HCT116 (cell line): ENCODE measurements around the gene DNAJC25. TPM values are rescaled to one million over a fixed set of nuclear protein-coding genes. Genes with fewer than 3 reads are reported as not detected.

Experiments used
- ATAC-seq: fragments of 200-7000 bp; cut with Tn5 transposase; 2 replicates; pipeline ENCODE4 v1.9.1; 2020; ENCODE audit warnings: mild to moderate bottlenecking, moderate library complexity
- BruUV-seq: library from RNA; stranded (reverse); fragments of 400-500 nt; replicated peaks from 2 replicates; lab custom pipeline; 2021; lab: Mats Ljungman, UMichigan
- CTCF ChIA-PET: fragments of 300-600 bp; sonication (Branson Sonifier 250); formaldehyde crosslinking; loops from one replicate; lab custom pipeline; 2021; ENCODE audit warnings: antibody characterized with exemption; lab: Charles Lee
- POLR2A ChIA-PET: fragments of 300-600, 350-600 bp; sonication (Branson Sonifier 250); formaldehyde crosslinking; loops from one replicate; lab custom pipeline; 2021; ENCODE audit warnings: antibody characterized with exemption; lab: Charles Lee
- RAD21 ChIA-PET, 2 experiments: fragments of 300-600 bp; sonication (Branson Sonifier 250); formaldehyde crosslinking; loops; one replicate each; lab custom pipeline; 2023; ENCODE audit warnings: low total read pairs in 2 of 2; ENCODE audit not compliant: uncharacterized antibody in 2 of 2, unreplicated experiment in 2 of 2, low non-redundant PET in 1 of 2; lab: Charles Lee
- DNase-seq: peaks from one replicate; pipeline ENCODE4 v3.0.0-alpha.2; 2010; ENCODE audit warnings: low read depth, low spot score
- H2AFZ ChIP-seq: fragments of 200-600 bp; shearing (Covaris generic), sonication (generic); 2 replicates; pipeline ENCODE4 v1.6.1; 2017; ENCODE audit warnings: low read depth, mixed run types, mixed read lengths, antibody characterized with exemption, low read length; ENCODE audit not compliant: poor library complexity, severe bottlenecking
- H3K27ac ChIP-seq: 2 replicates; pipeline ENCODE4 v1.5.1; 2012; ENCODE audit warnings: low read depth, low read length
- H3K27me3 ChIP-seq: fragments of 200-600 bp; sonication (generic); 2 replicates; pipeline ENCODE4 v1.6.1; 2016; ENCODE audit warnings: mixed run types, low read length, mixed read lengths; ENCODE audit not compliant: insufficient read depth
- H3K36me3 ChIP-seq, 2 experiments: fragments of 200-500 bp in 1 of 2; fragments of 200-600 bp in 1 of 2; sonication (Bioruptor generic) in 1 of 2; sonication (generic) in 1 of 2; 2 replicates each; pipeline versions ENCODE4 v1.5.1 to v1.6.1; 2014 to 2016; ENCODE audit warnings: low read length in 2 of 2, inconsistent platforms in 1 of 2, mixed read lengths in 1 of 2, mixed run types in 1 of 2; ENCODE audit not compliant: insufficient read depth in 2 of 2, control insufficient read depth in 1 of 2
- H3K4me1 ChIP-seq, 2 experiments: fragments of 200-600 bp in 1 of 2; sonication (generic) in 1 of 2; 2 replicates each; pipeline versions ENCODE4 v1.5.1 to v1.6.1; 2012 to 2017; ENCODE audit warnings: low read length in 2 of 2, inconsistent platforms in 1 of 2, mild to moderate bottlenecking in 1 of 2, mixed read lengths in 1 of 2, mixed run types in 1 of 2, moderate library complexity in 1 of 2; ENCODE audit not compliant: insufficient read depth in 2 of 2, control insufficient read depth in 1 of 2
- H3K4me2 ChIP-seq: fragments of 200-600 bp; sonication (generic); 2 replicates; pipeline ENCODE4 v1.6.1; 2017; ENCODE audit warnings: mixed run types, low read length, mixed read lengths
- H3K4me3 ChIP-seq, 2 experiments: fragments of 200-600 bp in 1 of 2; sonication (generic) in 1 of 2; replicated peaks in 1 of 2; 2 replicates each; pipeline ENCODE4 v1.5.1; 2011 to 2016; ENCODE audit warnings: low read length in 2 of 2, control low read depth in 1 of 2, low read depth in 1 of 2, mild to moderate bottlenecking in 1 of 2, mixed read lengths in 1 of 2, mixed run types in 1 of 2
- H3K79me2 ChIP-seq: fragments of 200-600 bp; sonication (generic); 2 replicates; pipeline ENCODE4 v1.6.1; 2017; ENCODE audit warnings: mild to moderate bottlenecking, mixed run types, low read length, moderate library complexity, mixed read lengths; ENCODE audit not compliant: insufficient read depth
- H3K9ac ChIP-seq: fragments of 200-600 bp; sonication (generic); 2 replicates; pipeline ENCODE4 v1.6.1; 2016; ENCODE audit warnings: low read length, mixed read lengths
- H3K9me2 ChIP-seq: fragments of 200-600 bp; sonication (generic), shearing (Covaris generic); 2 replicates; pipeline ENCODE4 v1.6.1; 2017; ENCODE audit warnings: mixed run types, mild to moderate bottlenecking, moderate library complexity; ENCODE audit not compliant: insufficient read depth
- H3K9me3 ChIP-seq, 2 experiments: fragments of 200-500 bp in 1 of 2; fragments of 200-600 bp in 1 of 2; sonication (Bioruptor generic) in 1 of 2; sonication (generic) in 1 of 2; 2 replicates each; pipeline ENCODE4 v1.6.1; 2014 to 2017; ENCODE audit warnings: low read length in 2 of 2, mixed read lengths in 2 of 2, inconsistent platforms in 1 of 2, low read depth in 1 of 2, mild to moderate bottlenecking in 1 of 2, mixed run types in 1 of 2, moderate library complexity in 1 of 2; ENCODE audit not compliant: control insufficient read depth in 1 of 2, insufficient read depth in 1 of 2
- H4K20me1 ChIP-seq: fragments of 200-600 bp; sonication (generic), shearing (Covaris generic); 2 replicates; pipeline ENCODE4 v1.6.1; 2017; ENCODE audit warnings: mixed run types, mild to moderate bottlenecking, moderate library complexity; ENCODE audit not compliant: insufficient read depth
- ATF3 ChIP-seq: IDR thresholded peaks from 2 replicates; pipeline ENCODE4 v1.6.1; 2012
- ELF1 ChIP-seq: IDR thresholded peaks from 2 replicates; pipeline ENCODE4 v1.6.1; 2012; ENCODE audit warnings: low read depth, borderline replicate concordance
- EZH2 ChIP-seq: fragments of 200-600 bp; sonication (generic); IDR thresholded peaks from 2 replicates; pipeline ENCODE4 v1.6.1; 2017; ENCODE audit warnings: antibody characterized with exemption, mixed run types
- POLR2A ChIP-seq: IDR thresholded peaks from 2 replicates; pipeline ENCODE4 v1.7.0; 2011; ENCODE audit warnings: borderline replicate concordance; ENCODE audit not compliant: insufficient read depth, insufficient read length; ENCODE audit errors: extremely low read depth
- YY1 ChIP-seq: IDR thresholded peaks from 2 replicates; pipeline ENCODE4 v1.6.1; 2011; ENCODE audit warnings: low read length, low read depth, moderate library complexity, mild to moderate bottlenecking; ENCODE audit not compliant: insufficient replicate concordance; ENCODE audit errors: extremely low read depth
- intact Hi-C: fragments of 100-400 bp; cut with micrococcal nuclease; formaldehyde crosslinking; loops from 2 replicates; pipeline ENCODE4 v1.10.0; 2022
- total RNA-seq: library from RNA; stranded (reverse); gene quantifications from one replicate; pipeline ENCODE4 v1.2.1, GENCODE V29; 2021; ENCODE audit not compliant: unreplicated experiment

The DNAJC25 gene
- total RNA-seq, 1 experiment from 2014 or later = 7.1 TPM

- no TSS peak for BruUV-seq
- no peak for DNase-seq
- H4K20me1 ChIP-seq = no peaks in the 10 kb centered on the region
- TF ChIP-seq ELF1 (no peak), YY1 (no peak), ATF3 (no peak)
- TF ChIP-seq, all 23 proteins: peak for 0
- Histone ChIP-seq H3K9me3 (no peaks in the 10 kb centered on the region), H3K79me2 (peaks cover 42% of the 10 kb centered on the region), H2AFZ (no peak overlapping the region), H3K4me2 (no peak overlapping the region), H3K4me1 (no peaks in the 10 kb centered on the region), H3K9me2 (no peaks in the 10 kb centered on the region), H3K9ac (no peak overlapping the region), H3K36me3 (peaks cover 7 to 11% of the 10 kb centered on the region in 2 experiments; a peak in 3 of 4 replicates), H3K27ac (no peak overlapping the region), H3K27me3 (no peaks in the 10 kb centered on the region), H3K4me3 (no peak overlapping the region)
- intact Hi-C loops = no loop called here
- CTCF ChIA-PET = no interaction called here
- ATAC-seq = no peak
- POLR2A ChIA-PET = interaction anchor here (1.2 kb wide), 1 partner anchor 16 kb away, joined by 3 read pairs; the partner anchor contains the start of gene DNAJC25
- RAD21 ChIA-PET = no interaction called here
Observed at GRCh38 chr9:111646417-111646816, 15.3 kb downstream of the DNAJC25 start.

- H3K9me3 ChIP-seq = no peaks in the 10 kb centered on the region
- H3K9ac ChIP-seq = no peak overlapping the region
- H3K4me1 ChIP-seq = no peaks in the 10 kb centered on the region
- no peaks in the 10 kb centered on the region for H3K27me3 ChIP-seq
- DNase-seq (no peak), ATAC-seq (no peak)
- peaks cover 37% of the 10 kb centered on the region for H3K79me2 ChIP-seq
- H2AFZ ChIP-seq = no peak overlapping the region
- no peak overlapping the region for H3K4me2 ChIP-seq
- ChIA-PET RAD21 (no interaction called here), POLR2A (no interaction called here), CTCF (no interaction called here)
- no peaks in the 10 kb centered on the region for H3K9me2 ChIP-seq
- no peak overlapping the region for H3K4me3 ChIP-seq
- TF ChIP-seq POLR2A (no peak), EZH2 (no peak)
- H4K20me1 ChIP-seq = no peaks in the 10 kb centered on the region
- no TSS peak for BruUV-seq
- peaks cover 6 to 11% of the 10 kb centered on the region in 2 experiments; a peak in 3 of 4 replicates for H3K36me3 ChIP-seq
- H3K27ac ChIP-seq = no peak overlapping the region
- intact Hi-C loops = no loop called here
Observed at GRCh38 chr9:111648066-111648465, 16.9 kb downstream of the DNAJC25 start.
